Activated CD4-positive, alpha-beta T cell treated with anti-CD3 and anti-CD28 coated beads for 36 hours (primary cell): ENCODE data around the gene S100A4. TPM values are rescaled to one million over a fixed set of nuclear protein-coding genes. Genes with fewer than 3 reads are reported as not detected.
"Not testable (repeated sequence)": the region's sequence is repeated elsewhere in the genome, so short reads cannot be mapped to it uniquely, and the experiment has no call there.

Source experiments
- ATAC-seq: fragments of 200-7000 bp; cut with Tn5 transposase; one replicate; pipeline ENCODE4 v1.10.0; 2021; ENCODE audit warnings: mild to moderate bottlenecking, moderate library complexity
- CTCF ChIA-PET: fragments of 350-600 bp; sonication (Branson Sonifier 250); formaldehyde crosslinking; loops from one replicate; lab custom pipeline; 2021; ENCODE audit warnings: antibody characterized with exemption; lab: Charles Lee
- POLR2A ChIA-PET: fragments of 350-600 bp; sonication (Branson Sonifier 250); formaldehyde crosslinking; loops from one replicate; lab custom pipeline; 2021; ENCODE audit warnings: antibody characterized with exemption, inconsistent platforms; lab: Charles Lee
- DNase-seq: peaks from one replicate; pipeline ENCODE4 v3.0.0-alpha.2; 2020
- H3K27ac Mint-ChIP-seq: one replicate; pipeline ENCODE4 v1.8.0; 2021; ENCODE audit warnings: mixed read lengths
- H3K27me3 Mint-ChIP-seq: one replicate; pipeline ENCODE4 v1.8.0; 2021; ENCODE audit warnings: mixed read lengths
- H3K36me3 Mint-ChIP-seq: one replicate; pipeline ENCODE4 v1.8.0; 2021; ENCODE audit warnings: low read depth, mixed read lengths
- H3K4me1 Mint-ChIP-seq: one replicate; pipeline ENCODE4 v1.8.0; 2021; ENCODE audit warnings: mixed read lengths
- H3K4me3 Mint-ChIP-seq: one replicate; pipeline ENCODE4 v1.8.0; 2021; ENCODE audit warnings: mild to moderate bottlenecking, moderate library complexity, mixed read lengths
- H3K9me3 Mint-ChIP-seq: one replicate; pipeline ENCODE4 v1.8.0; 2021; ENCODE audit warnings: low read depth, mixed read lengths
- intact Hi-C, 2 experiments: fragments of 100-400 bp; cut with DNase I in 1 of 2; cut with micrococcal nuclease in 1 of 2; formaldehyde crosslinking; loops; one replicate each; pipeline versions ENCODE4 v1.14.2 to v1.15.1; 2022 to 2024; cut with DNase I, micrococcal nuclease
- total RNA-seq, 2 experiments: library from RNA; stranded (reverse); gene quantifications; one replicate each; pipeline ENCODE4 v1.2.3, GENCODE V29; 2021

The S100A4 gene
- total RNA-seq, 2 experiments from 2014 or later, result 84.8 to 166 TPM

GRCh38 chr1:153522353-153523048 is 23.1 kb downstream of the S100A4 start:
- ATAC-seq, H3K27ac Mint-ChIP-seq, H3K27me3 Mint-ChIP-seq, H3K36me3 Mint-ChIP-seq, intact Hi-C loops, DNase-seq, H3K4me3 Mint-ChIP-seq, H3K4me1 Mint-ChIP-seq, H3K9me3 Mint-ChIP-seq, POLR2A ChIA-PET: not testable (repeated sequence)
- CTCF ChIA-PET, result interaction anchor here (0.6 to 0.7 kb wide), 4 partner anchors 11 to 167 kb away, joined by 3 read pairs; no protein-coding TSS in a partner anchor

DNA sequence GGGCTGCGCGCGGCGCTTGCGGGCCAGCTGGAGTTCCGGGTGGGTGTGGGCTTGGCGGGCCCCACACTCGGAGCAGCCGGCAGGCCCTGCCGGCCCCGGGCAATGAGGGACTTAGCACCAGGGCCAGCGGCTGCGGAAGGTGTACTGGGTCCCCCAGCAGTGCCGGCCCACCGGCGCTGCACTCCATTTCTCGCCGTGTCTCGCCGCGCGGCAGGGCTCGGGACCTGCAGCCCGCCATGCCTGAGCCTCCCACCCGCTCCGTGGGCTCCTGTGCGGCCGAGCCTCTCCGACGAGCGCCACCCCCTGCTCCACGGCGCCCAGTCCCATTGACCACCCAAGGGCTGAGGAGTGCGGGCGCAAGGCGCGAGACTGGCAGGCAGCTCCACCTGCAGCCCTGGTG is 23.8 kb downstream of the S100A4 start:
- H3K4me1 Mint-ChIP-seq, intact Hi-C loops, POLR2A ChIA-PET, H3K4me3 Mint-ChIP-seq, DNase-seq, ATAC-seq, H3K36me3 Mint-ChIP-seq, H3K27ac Mint-ChIP-seq, H3K9me3 Mint-ChIP-seq, H3K27me3 Mint-ChIP-seq: not testable (repeated sequence)
- CTCF ChIA-PET, result interaction anchor here (0.6 to 0.7 kb wide), 3 partner anchors 12 to 148 kb away, joined by 3 read pairs; no protein-coding TSS in a partner anchor

- POLR2A ChIA-PET, result no interaction called here
- Mint-ChIP-seq H3K27ac (no peak overlapping the region), H3K36me3 (no peaks in the 10 kb centered on the region), H3K4me1 (peaks cover 5% of the 10 kb centered on the region), H3K9me3 (no peaks in the 10 kb centered on the region), H3K27me3 (no peaks in the 10 kb centered on the region), H3K4me3 (no peak overlapping the region)
- ATAC-seq (no peak), DNase-seq (no peak)
- intact Hi-C loops, result no loop called here
- CTCF ChIA-PET, result interaction anchor here (0.5 to 2.3 kb wide), 7 partner anchors 10 to 923 kb away, joined by 3 to 16 read pairs (median 4); no protein-coding TSS in a partner anchor
Observed at GRCh38 chr1:153520818-153521476, 24.7 kb downstream of the S100A4 start.

DNA sequence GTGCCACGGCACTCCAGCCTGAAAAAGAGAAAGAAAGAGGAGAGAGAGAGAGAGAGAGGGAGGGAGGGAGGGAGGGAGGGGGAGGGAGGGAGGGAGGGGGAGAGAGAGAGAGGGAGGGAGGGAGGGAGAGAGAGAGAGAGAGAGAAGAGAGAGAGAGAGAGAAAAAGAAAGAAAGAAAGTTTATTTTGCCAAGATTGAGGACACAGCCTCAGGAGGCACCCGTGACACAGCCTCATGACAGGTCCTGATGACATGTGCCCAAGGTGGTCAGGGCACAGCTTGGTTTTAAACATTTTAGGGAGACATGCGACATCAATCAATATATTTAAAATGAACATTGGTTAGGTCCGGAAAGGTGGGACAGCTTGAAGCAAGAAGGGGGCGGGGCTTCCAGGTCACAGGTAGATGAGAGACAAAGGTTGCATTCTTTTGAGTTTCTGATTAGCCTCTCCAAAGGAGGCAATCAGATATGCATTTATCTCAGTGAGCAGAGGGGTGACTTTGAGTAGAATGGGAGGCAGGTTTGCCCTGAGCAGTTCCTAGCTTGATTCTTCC is 25.4 kb downstream of the S100A4 start:
- H3K36me3 Mint-ChIP-seq, H3K27ac Mint-ChIP-seq, H3K27me3 Mint-ChIP-seq, ATAC-seq, H3K9me3 Mint-ChIP-seq, intact Hi-C loops, H3K4me3 Mint-ChIP-seq, DNase-seq, POLR2A ChIA-PET, H3K4me1 Mint-ChIP-seq: not testable (repeated sequence)
- CTCF ChIA-PET, result interaction anchor here (0.7 to 2.3 kb wide), 7 partner anchors 9 to 924 kb away, joined by 3 to 16 read pairs (median 4); no protein-coding TSS in a partner anchor

DNA sequence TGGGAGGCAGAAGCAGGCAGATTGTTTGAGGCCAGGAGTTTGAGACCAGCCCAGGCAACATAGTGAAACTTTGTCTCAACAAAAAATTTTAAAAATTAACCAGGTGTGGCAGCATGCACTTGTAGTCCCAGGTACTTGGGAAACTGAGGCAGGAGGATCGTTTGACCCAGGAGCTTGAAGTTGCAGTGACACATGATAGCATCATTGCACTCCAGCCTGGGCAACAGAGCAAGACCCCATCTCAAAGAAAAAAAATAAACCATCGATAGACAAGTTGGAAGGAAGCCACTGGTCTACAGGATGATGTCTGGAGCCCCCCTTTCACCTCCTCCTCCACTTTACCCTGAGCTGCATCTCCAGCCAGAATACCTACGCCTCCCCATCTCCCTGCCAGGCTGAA is 26.4 kb downstream of the S100A4 start:
- no peak for ATAC-seq
- Mint-ChIP-seq H3K9me3 (no peaks in the 10 kb centered on the region), H3K4me1 (peaks cover 5% of the 10 kb centered on the region), H3K27me3 (no peaks in the 10 kb centered on the region), H3K36me3 (no peaks in the 10 kb centered on the region), H3K27ac (no peak overlapping the region), H3K4me3 (no peak overlapping the region)
- ChIA-PET CTCF (interaction anchor here (0.6 to 2.3 kb wide), 3 partner anchors 24 to 222 kb away, joined by 3 to 12 read pairs (median 10); no protein-coding TSS in a partner anchor), POLR2A (interaction anchor here (0.6 kb wide), 1 partner anchor 559 kb away, joined by 4 read pairs; no protein-coding TSS in a partner anchor)
- DNase-seq, result no peak
- intact Hi-C loops, result no loop called here

DNA sequence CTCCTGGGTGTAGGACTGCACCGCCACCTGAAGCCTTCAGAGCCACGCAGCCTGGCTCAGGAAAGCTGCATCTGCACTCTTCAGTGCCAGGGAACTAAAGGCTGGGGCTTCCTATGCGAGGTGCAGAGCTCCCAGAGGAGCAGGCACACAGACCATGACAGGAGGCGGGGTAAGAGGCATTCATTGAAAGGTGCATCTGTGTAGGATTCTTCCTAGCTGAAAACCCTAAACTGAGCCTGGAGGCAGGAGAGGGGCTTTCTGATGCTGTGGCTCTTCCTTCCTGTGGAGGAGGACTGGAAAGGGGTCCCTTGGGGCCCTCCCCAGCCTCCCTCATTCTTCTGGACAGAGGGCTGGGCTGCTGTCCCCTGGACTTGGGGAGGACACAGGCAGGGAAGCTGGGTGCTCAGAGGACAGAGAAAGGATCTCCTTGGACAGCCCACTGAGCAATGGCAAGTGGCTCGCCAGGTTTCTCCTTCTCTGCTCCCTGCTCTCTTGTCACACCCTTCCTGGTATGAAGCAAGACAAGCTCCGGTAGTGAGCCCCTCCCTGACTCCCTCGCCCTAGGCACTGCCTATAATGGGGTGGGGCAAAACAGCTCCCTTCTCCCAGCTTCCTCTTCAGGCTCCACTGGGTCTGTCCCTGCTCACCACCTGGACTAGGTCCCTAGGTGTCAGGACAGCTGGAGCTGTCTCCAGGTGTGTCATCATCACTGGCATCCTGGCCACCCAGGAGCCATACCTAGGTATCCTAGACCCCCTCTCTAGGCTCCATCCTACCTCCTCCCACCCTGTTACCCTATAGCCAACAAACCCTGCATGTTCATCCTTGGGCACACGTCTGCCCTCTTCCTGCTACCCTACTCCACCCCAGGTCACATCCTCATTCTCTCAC is 29.9 kb downstream of the S100A4 start:
- Mint-ChIP-seq H3K9me3 (no peaks in the 10 kb centered on the region), H3K27me3 (no peaks in the 10 kb centered on the region), H3K4me1 (peaks cover 11% of the 10 kb centered on the region), H3K36me3 (no peaks in the 10 kb centered on the region), H3K4me3 (no peak overlapping the region), H3K27ac (no peak overlapping the region)
- ChIA-PET CTCF (interaction anchor here (0.6 to 1.6 kb wide), 4 partner anchors 35 to 1428 kb away, joined by 3 to 8 read pairs (median 3); no protein-coding TSS in a partner anchor), POLR2A (interaction anchor here (0.8 kb wide), 1 partner anchor 16 kb away, joined by 3 read pairs; no protein-coding TSS in a partner anchor)
- ATAC-seq (no peak), DNase-seq (no peak)
- intact Hi-C loops, result no loop called here

GRCh38 chr1:153513666-153514065 is 31.9 kb downstream of the S100A4 start:
- no peak overlapping the region for H3K4me3 Mint-ChIP-seq
- DNase-seq (no peak), ATAC-seq (no peak)
- no peak overlapping the region for H3K27ac Mint-ChIP-seq
- H3K4me1 Mint-ChIP-seq, result peaks cover 13% of the 10 kb centered on the region
- POLR2A ChIA-PET, result no interaction called here
- intact Hi-C loops, result loop anchor here (5.0 kb wide), 2 partner anchors 119 to 159 kb away; partner anchors contain the start of genes CHTOP (in 2 of the 2) and ILF2 (in 1 of the 2)
- no peaks in the 10 kb centered on the region for H3K27me3 Mint-ChIP-seq
- H3K36me3 Mint-ChIP-seq, result no peaks in the 10 kb centered on the region
- no peaks in the 10 kb centered on the region for H3K9me3 Mint-ChIP-seq
- CTCF ChIA-PET, result interaction anchor here (0.7 kb wide), 1 partner anchor 26 kb away, joined by 3 read pairs; no protein-coding TSS in a partner anchor

- intact Hi-C loops, result loop anchor here (5.0 kb wide), 2 partner anchors 119 to 159 kb away; partner anchors contain the start of genes CHTOP (in 2 of the 2) and ILF2 (in 1 of the 2)
- Mint-ChIP-seq H3K4me1 (peaks cover 10% of the 10 kb centered on the region), H3K27me3 (no peaks in the 10 kb centered on the region), H3K4me3 (no peak overlapping the region), H3K36me3 (no peaks in the 10 kb centered on the region), H3K9me3 (no peaks in the 10 kb centered on the region), H3K27ac (no peak overlapping the region)
- ATAC-seq (no peak), DNase-seq (no peak)
- ChIA-PET POLR2A (no interaction called here), CTCF (interaction anchor here (0.7 kb wide), 1 partner anchor 25 kb away, joined by 3 read pairs; no protein-coding TSS in a partner anchor)
Observed at GRCh38 chr1:153513023-153513422, 32.6 kb downstream of the S100A4 start.

DNA sequence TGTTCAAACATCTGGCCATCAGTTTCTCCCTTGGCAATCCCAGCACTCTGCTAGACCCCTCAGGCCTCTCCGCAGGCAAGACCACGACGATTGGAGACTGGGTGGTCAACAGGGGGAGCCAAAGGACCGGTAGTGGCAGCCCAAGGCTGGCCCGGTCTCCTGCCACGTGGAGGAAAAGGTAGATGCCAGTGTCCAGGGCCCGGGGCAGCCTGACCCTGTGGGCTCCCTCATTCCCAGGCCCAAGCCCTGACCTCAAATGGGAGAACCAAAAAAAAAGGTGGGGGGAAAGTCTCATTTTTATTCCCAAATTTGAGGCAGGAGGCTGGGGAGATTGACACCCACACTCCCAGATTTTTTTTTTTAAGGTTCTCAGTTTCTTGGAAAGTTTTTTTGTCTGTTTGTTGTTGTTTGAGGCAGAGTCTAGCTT is 34.6 kb downstream of the S100A4 start:
- no peaks in the 10 kb centered on the region for H3K27me3 Mint-ChIP-seq
- H3K9me3 Mint-ChIP-seq, result no peaks in the 10 kb centered on the region
- H3K4me3 Mint-ChIP-seq, result no peak overlapping the region
- ChIA-PET CTCF (interaction anchor here (0.6 to 5.3 kb wide), 53 partner anchors 9 to 1460 kb away, joined by 3 to 57 read pairs (median 5); partner anchors contain the start of genes ILF2, INTS3, S100A13 and S100A14), POLR2A (interaction anchor here (0.7 kb wide), 1 partner anchor 102 kb away, joined by 3 read pairs; the partner anchor contains the start of gene S100A16)
- H3K36me3 Mint-ChIP-seq, result no peaks in the 10 kb centered on the region
- H3K4me1 Mint-ChIP-seq, result peaks cover 10% of the 10 kb centered on the region
- intact Hi-C loops, result loop anchor here (1.0 to 5.0 kb wide), 11 partner anchors 21 to 476 kb away; partner anchors contain the start of genes CHTOP (in 2 of the 2), ILF2 (in 2 of the 2), DENND4B (in 1 of the 2) and NPR1 (in 1 of the 2)
- peak overlapping the region; percentile 74 for H3K27ac Mint-ChIP-seq
- DNase-seq (peak; percentile 90), ATAC-seq (peak; percentile 95)
